ENCODE results near the gene IFNAR1. TPM values are rescaled to one million over a fixed set of nuclear protein-coding genes. Genes with fewer than 3 reads are reported as not detected.

The IFNAR1 gene
- 17.7 and 20.5 TPM in 2 replicates for total RNA-seq

GRCh38 chr21:33324291-33325221 lies at the start of gene IFNAR1:
Gene IFNAR1, plus strand, starts transcription at chr21:33324970. Its CDS starts 86 bp downstream, at chr21:33325056.

GRCh38 chr21:33403128-33403785 lies 78.5 kb downstream of the IFNAR1 start, which contains the start of gene IFNGR2:
Gene IFNGR2, plus strand, starts transcription at chr21:33403413. Its CDS starts 131 bp downstream, at chr21:33403544.

Other genes starting within 250 kb of the IFNAR1 start
- gene IFNAR2, start 95.0 kb upstream of the IFNAR1 start, total RNA-seq: 10.7 and 13.2 TPM in 2 replicates
- 30.7 and 41.9 TPM in 2 replicates for gene IL10RB, start 58.6 kb upstream of the IFNAR1 start, total RNA-seq
- 35.9 and 64.9 TPM in 2 replicates for gene IFNGR2, start 78.4 kb downstream of the IFNAR1 start, total RNA-seq
- gene TMEM50B, start 155.0 kb downstream of the IFNAR1 start, total RNA-seq: 16.7 and 22.4 TPM in 2 replicates
- 0.90 and 0.94 TPM in 2 replicates for gene DNAJC28, start 166.7 kb downstream of the IFNAR1 start, total RNA-seq
- 63.1 and 72.1 TPM in 2 replicates for gene GART, start 217.1 kb downstream of the IFNAR1 start, total RNA-seq
- 128 and 152 TPM in 2 replicates for gene SON, start 218.1 kb downstream of the IFNAR1 start, total RNA-seq